A673 (cell line): ENCODE results near the gene TBC1D22A. TPM values are rescaled to one million over a fixed set of nuclear protein-coding genes. Genes with fewer than 3 reads are reported as not detected.

Experiments
- BruUV-seq: library from RNA; stranded (reverse); fragments of 400-500 nt; replicated peaks from 2 replicates; lab custom pipeline; 2021; lab: Mats Ljungman, UMichigan
- CTCF ChIA-PET: fragments of 300-600 bp; sonication (Branson Sonifier 250); formaldehyde crosslinking; loops from one replicate; lab custom pipeline; 2022; ENCODE audit warnings: antibody characterized with exemption; lab: Charles Lee
- POLR2A ChIA-PET: fragments of 300-600 bp; sonication (Branson Sonifier 250); formaldehyde crosslinking; loops from one replicate; lab custom pipeline; 2022; ENCODE audit warnings: antibody characterized with exemption; ENCODE audit not compliant: low non-redundant PET; lab: Charles Lee
- DNase-seq: peaks from one replicate; pipeline ENCODE4 v3.0.0-alpha.2; 2015; ENCODE audit warnings: low spot score
- H3K27ac ChIP-seq: fragments of 200-600 bp; sonication (generic); 2 replicates; pipeline ENCODE4 v1.5.1; 2016; ENCODE audit warnings: mixed run types, low read depth, mild to moderate bottlenecking, mixed read lengths, antibody characterized with exemption, low read length; ENCODE audit not compliant: poor library complexity, severe bottlenecking
- H3K27me3 ChIP-seq: fragments of 200-600 bp; sonication (generic); replicated peaks from 2 replicates; pipeline ENCODE4 v1.6.1; 2017; ENCODE audit warnings: mixed run types, low read depth, mild to moderate bottlenecking, mixed read lengths, antibody characterized with exemption, low read length; ENCODE audit not compliant: insufficient read depth, poor library complexity
- H3K36me3 ChIP-seq: fragments of 200-600 bp; sonication (generic); 2 replicates; pipeline ENCODE4 v1.6.1; 2016; ENCODE audit warnings: mixed run types, mild to moderate bottlenecking, mixed read lengths, antibody characterized with exemption, low read length; ENCODE audit not compliant: insufficient read depth, poor library complexity, severe bottlenecking
- H3K4me1 ChIP-seq: fragments of 200-600 bp; sonication (generic); 2 replicates; pipeline ENCODE4 v1.6.1; 2017; ENCODE audit warnings: mixed run types, mild to moderate bottlenecking, mixed read lengths, antibody characterized with exemption, low read length; ENCODE audit not compliant: insufficient read depth, poor library complexity, severe bottlenecking
- H3K4me3 ChIP-seq: fragments of 200-600 bp; sonication (generic); 2 replicates; pipeline ENCODE4 v1.5.1; 2016; ENCODE audit warnings: low read depth, mixed run types, mild to moderate bottlenecking, mixed read lengths, low read length; ENCODE audit not compliant: poor library complexity, severe bottlenecking
- H3K9me3 ChIP-seq: fragments of 200-600 bp; sonication (generic); 2 replicates; pipeline ENCODE4 v1.6.1; 2016; ENCODE audit warnings: mixed run types, low read depth, mild to moderate bottlenecking, mixed read lengths, antibody characterized with exemption, low read length; ENCODE audit not compliant: poor library complexity, severe bottlenecking
- EZH2 ChIP-seq: fragments of 200-600 bp; sonication (generic); IDR thresholded peaks from 2 replicates; pipeline ENCODE4 v1.6.1; 2017; ENCODE audit warnings: borderline replicate concordance, low read depth, mild to moderate bottlenecking, mixed read lengths, antibody characterized with exemption, low read length; ENCODE audit not compliant: poor library complexity, severe bottlenecking
- intact Hi-C: fragments of 100-400 bp; cut with micrococcal nuclease; formaldehyde crosslinking; loops from one replicate; pipeline ENCODE4 v1.10.0; 2022; ENCODE audit not compliant: unreplicated experiment
- total RNA-seq: library from RNA; stranded (reverse); gene quantifications from 2 replicates; pipeline ENCODE4 v1.2.3, GENCODE V29; 2021
- TF ChIP-seq, protein P1 (sequence below): fragments of 300-800, 200-600 bp; sonication (generic); conservative IDR thresholded peaks from 2 replicates; pipeline ENCODE4 v1.5.1; 2017; ENCODE audit warnings: low read depth, mild to moderate bottlenecking, antibody characterized with exemption, low read length, moderate library complexity, mixed read lengths

The TBC1D22A gene
- total RNA-seq, 1 experiment from 2014 or later: 22.5 TPM

DNA sequence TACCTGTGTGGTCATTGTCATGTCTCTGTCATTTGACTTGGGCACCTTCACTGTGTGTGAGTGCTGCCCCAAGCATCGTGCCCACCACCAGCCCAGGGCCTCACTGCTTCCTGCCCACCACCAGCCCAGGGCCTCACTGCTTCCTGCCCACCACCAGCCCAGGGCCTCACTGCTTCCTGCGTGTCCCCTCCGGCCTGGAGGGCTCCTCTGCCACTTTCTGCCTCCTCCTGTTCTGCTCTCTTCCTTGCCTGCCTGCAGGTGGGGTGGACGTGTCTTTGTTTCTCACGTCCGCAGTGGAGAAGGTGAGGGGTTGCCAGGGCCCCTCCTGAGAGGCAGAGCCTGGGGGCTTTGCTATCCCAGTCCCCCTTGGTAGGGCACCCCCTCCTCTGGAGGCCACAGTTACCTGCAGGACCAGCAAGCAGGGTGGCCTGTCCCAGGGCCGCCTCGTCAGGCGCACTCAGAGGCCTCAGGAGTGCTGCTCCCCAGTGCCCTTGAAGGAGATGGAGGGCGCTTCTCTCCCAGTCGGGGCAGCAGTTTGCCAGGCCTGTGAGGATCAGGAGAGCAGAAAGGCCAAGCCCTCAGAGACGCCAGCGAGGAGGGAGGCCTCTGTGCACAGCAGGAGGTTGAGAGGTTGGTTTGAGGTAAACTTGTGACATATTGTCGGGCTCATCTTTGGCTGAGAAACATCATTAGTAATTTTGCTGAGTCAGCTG, 290.7 kb downstream of the TBC1D22A start:
- H3K27me3 ChIP-seq: no peaks in the 10 kb centered on the region
- ChIA-PET POLR2A (no interaction called here), CTCF (no interaction called here)
- intact Hi-C loops: no loop called here
- no TSS peak for BruUV-seq
- no peak overlapping the region for H3K27ac ChIP-seq
- no peak overlapping the region for H3K4me3 ChIP-seq
- TF ChIP-seq EZH2: no peak
- TF ChIP-seq, protein P1, sequence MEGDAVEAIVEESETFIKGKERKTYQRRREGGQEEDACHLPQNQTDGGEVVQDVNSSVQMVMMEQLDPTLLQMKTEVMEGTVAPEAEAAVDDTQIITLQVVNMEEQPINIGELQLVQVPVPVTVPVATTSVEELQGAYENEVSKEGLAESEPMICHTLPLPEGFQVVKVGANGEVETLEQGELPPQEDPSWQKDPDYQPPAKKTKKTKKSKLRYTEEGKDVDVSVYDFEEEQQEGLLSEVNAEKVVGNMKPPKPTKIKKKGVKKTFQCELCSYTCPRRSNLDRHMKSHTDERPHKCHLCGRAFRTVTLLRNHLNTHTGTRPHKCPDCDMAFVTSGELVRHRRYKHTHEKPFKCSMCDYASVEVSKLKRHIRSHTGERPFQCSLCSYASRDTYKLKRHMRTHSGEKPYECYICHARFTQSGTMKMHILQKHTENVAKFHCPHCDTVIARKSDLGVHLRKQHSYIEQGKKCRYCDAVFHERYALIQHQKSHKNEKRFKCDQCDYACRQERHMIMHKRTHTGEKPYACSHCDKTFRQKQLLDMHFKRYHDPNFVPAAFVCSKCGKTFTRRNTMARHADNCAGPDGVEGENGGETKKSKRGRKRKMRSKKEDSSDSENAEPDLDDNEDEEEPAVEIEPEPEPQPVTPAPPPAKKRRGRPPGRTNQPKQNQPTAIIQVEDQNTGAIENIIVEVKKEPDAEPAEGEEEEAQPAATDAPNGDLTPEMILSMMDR: no peak
- no peak for DNase-seq
- no peaks in the 10 kb centered on the region for H3K9me3 ChIP-seq
- no peaks in the 10 kb centered on the region for H3K36me3 ChIP-seq
- no peaks in the 10 kb centered on the region for H3K4me1 ChIP-seq

DNA sequence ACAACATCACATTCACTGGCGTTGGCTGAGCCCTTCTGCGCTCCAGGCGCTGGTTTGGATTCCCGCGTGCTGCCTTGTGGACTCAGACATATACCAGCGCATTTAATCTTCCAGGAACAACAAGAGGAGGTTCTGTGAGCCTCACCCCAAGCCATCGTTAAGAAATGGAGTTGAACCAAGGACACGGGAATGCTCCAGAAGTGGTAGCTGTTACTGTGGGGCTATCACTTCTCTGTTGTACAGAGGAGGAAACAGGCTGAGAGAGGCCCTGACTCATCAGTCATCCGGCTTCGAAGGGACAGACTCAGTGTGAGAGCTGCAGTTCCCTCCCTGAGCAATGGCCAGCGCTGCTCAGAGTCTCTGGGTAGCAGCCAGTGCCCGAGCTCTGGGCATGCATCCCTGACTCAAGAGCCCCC, 291.3 kb downstream of the TBC1D22A start:
- Histone ChIP-seq H3K36me3 (no peaks in the 10 kb centered on the region), H3K4me1 (no peaks in the 10 kb centered on the region), H3K9me3 (no peaks in the 10 kb centered on the region), H3K4me3 (no peak overlapping the region), H3K27me3 (no peaks in the 10 kb centered on the region), H3K27ac (no peak overlapping the region)
- no peak for TF ChIP-seq EZH2
- TF ChIP-seq, protein P1: no peak
- intact Hi-C loops: no loop called here
- POLR2A ChIA-PET: no interaction called here
- no peak for DNase-seq
- CTCF ChIA-PET: no interaction called here
- BruUV-seq: no TSS peak

DNA sequence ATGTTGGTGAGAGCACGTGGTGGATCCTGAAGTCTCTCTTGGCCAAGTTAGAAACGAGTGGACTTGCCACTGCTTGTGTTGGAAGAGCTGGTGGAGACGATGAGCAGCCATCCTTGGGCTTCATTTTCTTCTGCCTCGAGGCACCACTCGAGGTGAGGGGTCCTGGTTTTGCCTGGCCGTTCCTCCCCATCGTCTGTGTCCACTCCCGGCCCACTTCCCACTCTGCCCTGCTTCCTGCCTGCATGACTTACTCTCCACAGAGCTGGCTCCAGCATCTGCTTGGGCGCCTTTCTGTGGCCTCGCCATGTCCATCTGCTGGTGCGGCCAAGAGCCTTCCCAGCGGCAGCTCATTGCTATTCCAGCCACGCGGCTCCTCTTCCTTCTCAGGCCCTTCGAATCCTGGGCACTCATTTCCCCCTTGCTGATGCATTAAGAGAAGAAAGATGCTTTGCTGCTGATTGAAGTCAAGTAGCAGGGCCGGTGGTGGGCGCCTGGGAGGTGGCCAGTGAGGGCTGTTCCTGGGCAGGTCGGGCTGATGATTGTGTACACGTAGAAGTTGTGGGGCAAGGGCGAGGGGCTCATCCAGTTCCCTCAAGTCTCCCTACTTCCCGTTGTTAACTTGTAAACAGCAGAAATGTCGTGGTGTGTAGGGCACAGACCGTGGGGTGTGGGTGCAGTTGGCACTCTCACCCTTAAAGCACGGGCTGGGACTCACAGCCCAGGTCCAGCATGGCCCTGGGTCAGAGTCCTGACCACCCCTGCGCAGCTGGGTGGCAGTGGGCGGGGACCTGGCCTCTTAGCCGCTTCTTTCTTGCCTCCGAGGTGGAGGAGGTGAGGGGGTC, 292.0 kb downstream of the TBC1D22A start:
- no peaks in the 10 kb centered on the region for H3K36me3 ChIP-seq
- DNase-seq: no peak
- no TSS peak for BruUV-seq
- intact Hi-C loops: no loop called here
- TF ChIP-seq, protein P1: no peak
- no peak for TF ChIP-seq EZH2
- ChIA-PET CTCF (no interaction called here), POLR2A (no interaction called here)
- no peaks in the 10 kb centered on the region for H3K27me3 ChIP-seq
- no peaks in the 10 kb centered on the region for H3K9me3 ChIP-seq
- H3K27ac ChIP-seq: no peak overlapping the region
- no peak overlapping the region for H3K4me3 ChIP-seq
- H3K4me1 ChIP-seq: no peaks in the 10 kb centered on the region
